ENCODE results near the gene VASP.
A peak's percentile ranks its signal among the peaks of the same experiment; 100 is the strongest.

The VASP gene

GRCh38 chr19:45506989-45507871 lies at the start of gene VASP:
Gene VASP, plus strand, starts transcription at chr19:45507479. Its CDS starts 293 bp downstream, at chr19:45507772.
- DNase-seq: peak; percentile 22

- no peak for DNase-seq
Observed at GRCh38 chr19:45457776-45458175, 49.5 kb upstream of the VASP start.

DNA sequence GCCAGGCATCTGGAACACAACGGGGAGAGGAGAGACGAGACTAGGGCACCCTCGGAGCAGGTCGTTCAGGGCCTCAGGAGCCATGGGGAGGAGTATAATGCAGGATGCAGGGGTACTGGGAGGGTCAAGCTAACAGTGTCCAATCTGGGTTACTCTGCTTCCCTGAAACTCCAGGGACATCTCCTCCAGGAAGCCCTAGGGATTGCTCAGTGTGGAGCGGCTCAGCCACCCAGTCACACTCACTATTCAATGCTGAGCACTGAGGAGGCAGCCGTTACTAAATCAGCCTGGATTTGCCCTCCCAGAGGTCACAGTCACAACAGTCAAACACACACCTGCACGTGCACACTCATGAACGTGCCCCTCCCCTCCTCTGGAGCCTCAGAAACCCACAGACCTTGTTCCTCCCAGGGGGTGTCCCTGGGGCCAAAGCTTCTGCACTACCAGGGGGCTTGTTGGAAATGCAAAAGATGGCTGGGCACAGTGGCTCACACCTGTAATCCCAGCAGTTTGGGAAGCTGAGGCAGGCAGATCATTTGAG lies 46.4 kb upstream of the VASP start:
- no peak for DNase-seq

- DNase-seq: no peak
Observed at GRCh38 chr19:45462174-45462573, 45.1 kb upstream of the VASP start.

DNA sequence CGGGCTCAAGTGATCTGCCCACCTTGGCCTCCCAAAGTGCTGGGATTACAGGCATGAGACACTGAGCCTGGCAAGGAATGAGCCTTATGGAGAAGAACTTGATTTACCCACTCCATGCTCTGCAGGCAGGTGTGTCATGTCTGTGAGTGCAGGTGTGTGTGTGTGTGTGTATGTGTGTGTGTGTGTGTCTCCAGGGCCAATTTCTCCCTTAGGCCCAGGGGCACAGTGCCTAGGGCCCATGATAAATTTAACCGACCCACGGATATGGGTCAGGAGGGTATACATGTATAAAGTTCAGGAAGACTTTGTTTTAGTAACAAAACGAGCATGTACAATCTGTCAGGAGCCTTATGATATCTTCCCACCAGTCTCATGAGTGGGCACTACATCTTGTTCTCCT lies 44.0 kb upstream of the VASP start:
- no peak for DNase-seq

- DNase-seq: no peak
Observed at GRCh38 chr19:45464274-45464673, 43.0 kb upstream of the VASP start.

- DNase-seq: no peak
Observed at GRCh38 chr19:45464852-45465441, 42.3 kb upstream of the VASP start.

DNA sequence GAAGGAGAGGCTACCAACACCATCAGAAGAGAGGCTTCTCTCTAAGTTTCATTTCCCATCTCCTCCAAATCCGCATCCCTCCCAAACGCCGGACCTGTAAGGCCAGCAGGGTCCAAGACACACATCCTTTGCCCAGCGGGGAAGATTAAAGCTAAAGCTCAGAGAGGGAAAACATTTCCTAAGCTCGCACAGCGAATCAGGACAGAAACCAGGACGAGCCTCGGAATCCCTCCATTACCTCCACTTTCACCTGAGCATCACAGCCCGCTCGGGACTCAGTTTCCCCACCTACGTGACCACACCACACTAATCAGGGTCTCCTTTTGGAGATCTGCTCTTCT lies 40.2 kb upstream of the VASP start:
- no peak for DNase-seq

- DNase-seq: peak; percentile 73
Observed at GRCh38 chr19:45467456-45468158, 39.7 kb upstream of the VASP start, which contains the start of gene FOSB. Gene FOSB, plus strand, starts transcription at chr19:45467996. Its CDS starts 591 bp downstream, at chr19:45468587.

DNA sequence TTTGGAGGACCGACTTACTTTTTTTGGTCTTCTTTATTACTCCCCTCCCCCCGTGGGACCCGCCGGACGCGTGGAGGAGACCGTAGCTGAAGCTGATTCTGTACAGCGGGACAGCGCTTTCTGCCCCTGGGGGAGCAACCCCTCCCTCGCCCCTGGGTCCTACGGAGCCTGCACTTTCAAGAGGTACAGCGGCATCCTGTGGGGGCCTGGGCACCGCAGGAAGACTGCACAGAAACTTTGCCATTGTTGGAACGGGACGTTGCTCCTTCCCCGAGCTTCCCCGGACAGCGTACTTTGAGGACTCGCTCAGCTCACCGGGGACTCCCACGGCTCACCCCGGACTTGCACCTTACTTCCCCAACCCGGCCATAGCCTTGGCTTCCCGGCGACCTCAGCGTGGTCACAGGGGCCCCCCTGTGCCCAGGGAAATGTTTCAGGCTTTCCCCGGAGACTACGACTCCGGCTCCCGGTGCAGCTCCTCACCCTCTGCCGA lies 39.1 kb upstream of the VASP start:
- DNase-seq: no peak

DNA sequence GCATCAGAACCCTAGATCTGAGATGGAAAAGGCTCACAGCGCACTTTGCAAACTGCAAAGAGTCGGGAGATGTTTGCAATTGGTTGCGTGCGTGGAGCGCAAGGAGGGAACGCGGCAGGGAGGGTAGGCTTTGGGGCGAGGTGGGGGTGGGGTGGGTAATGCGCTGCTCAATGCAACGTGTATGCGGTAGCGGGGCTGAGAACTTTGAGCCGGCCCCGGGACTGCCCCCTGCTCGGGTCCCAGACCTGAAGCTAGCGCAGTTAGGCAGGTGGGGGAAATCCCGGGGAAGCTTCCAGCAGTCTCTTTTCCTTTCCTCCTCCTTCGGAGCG lies 38.5 kb upstream of the VASP start:
- no peak for DNase-seq

GRCh38 chr19:45469132-45469944 lies 37.9 kb upstream of the VASP start:
- DNase-seq: peak; percentile 87

- no peak for DNase-seq
Observed at GRCh38 chr19:45469945-45470761, 37.1 kb upstream of the VASP start.

GRCh38 chr19:45470762-45471081 lies 36.6 kb upstream of the VASP start:
- DNase-seq: no peak

GRCh38 chr19:45471111-45471930 lies 36.0 kb upstream of the VASP start:
- DNase-seq: no peak

DNA sequence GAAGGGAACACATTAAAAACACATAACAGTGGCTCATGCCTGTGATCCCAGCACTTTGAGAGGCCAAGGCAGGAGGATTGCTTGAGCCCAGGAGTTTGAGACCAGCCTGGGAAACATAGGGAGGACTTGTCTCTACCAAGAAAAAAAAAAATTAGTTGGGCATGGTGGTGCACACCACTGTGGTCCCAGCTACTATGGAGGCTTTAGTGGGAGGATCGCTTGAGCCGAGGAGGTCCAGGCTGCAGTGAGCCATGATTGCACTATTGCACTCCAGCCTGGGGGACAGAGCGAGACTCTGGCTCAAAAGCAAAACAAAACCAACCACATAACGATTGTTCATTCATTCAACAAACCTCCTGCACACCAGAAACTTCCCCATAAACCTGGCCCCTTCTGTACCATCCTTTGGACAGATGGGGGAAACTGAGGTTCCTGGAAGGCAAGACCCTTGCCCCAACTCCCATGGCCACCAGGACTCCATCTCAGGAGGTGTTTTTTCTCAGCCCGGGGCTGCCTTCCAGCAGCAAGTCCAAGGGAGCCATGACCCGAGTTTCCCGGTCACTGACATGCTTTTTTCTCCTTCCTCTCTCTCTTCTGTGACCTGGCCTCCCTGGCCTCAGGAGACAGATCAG lies 35.2 kb upstream of the VASP start:
- no peak for DNase-seq

DNA sequence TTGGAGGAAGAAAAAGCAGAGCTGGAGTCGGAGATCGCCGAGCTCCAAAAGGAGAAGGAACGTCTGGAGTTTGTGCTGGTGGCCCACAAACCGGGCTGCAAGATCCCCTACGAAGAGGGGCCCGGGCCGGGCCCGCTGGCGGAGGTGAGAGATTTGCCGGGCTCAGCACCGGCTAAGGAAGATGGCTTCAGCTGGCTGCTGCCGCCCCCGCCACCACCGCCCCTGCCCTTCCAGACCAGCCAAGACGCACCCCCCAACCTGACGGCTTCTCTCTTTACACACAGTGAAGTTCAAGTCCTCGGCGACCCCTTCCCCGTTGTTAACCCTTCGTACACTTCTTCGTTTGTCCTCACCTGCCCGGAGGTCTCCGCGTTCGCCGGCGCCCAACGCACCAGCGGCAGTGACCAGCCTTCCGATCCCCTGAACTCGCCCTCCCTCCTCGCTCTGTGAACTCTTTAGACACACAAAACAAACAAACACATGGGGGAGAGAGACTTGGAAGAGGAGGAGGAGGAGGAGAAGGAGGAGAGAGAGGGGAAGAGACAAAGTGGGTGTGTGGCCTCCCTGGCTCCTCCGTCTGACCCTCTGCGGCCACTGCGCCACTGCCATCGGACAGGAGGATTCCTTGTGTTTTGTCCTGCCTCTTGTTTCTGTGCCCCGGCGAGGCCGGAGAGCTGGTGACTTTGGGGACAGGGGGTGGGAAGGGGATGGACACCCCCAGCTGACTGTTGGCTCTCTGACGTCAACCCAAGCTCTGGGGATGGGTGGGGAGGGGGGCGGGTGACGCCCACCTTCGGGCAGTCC lies 34.5 kb upstream of the VASP start:
- DNase-seq: no peak

DNA sequence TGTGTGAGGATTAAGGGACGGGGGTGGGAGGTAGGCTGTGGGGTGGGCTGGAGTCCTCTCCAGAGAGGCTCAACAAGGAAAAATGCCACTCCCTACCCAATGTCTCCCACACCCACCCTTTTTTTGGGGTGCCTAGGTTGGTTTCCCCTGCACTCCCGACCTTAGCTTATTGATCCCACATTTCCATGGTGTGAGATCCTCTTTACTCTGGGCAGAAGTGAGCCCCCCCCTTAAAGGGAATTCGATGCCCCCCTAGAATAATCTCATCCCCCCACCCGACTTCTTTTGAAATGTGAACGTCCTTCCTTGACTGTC lies 34.0 kb upstream of the VASP start:
- no peak for DNase-seq

- DNase-seq: no peak
Observed at GRCh38 chr19:45473682-45474605, 33.3 kb upstream of the VASP start.
